Right kidney (tissue), 9 donors: ENCODE results near the gene NECTIN3.

ENCODE experiments used
- DNase-seq: peaks from one replicate; pipeline ENCODE4 v3.0.0-alpha.2; 2016
- long read RNA-seq, 8 donors: transcript quantifications; one replicate each; lab custom pipeline, GENCODE V29; 2026

Gene NECTIN3, protein sequence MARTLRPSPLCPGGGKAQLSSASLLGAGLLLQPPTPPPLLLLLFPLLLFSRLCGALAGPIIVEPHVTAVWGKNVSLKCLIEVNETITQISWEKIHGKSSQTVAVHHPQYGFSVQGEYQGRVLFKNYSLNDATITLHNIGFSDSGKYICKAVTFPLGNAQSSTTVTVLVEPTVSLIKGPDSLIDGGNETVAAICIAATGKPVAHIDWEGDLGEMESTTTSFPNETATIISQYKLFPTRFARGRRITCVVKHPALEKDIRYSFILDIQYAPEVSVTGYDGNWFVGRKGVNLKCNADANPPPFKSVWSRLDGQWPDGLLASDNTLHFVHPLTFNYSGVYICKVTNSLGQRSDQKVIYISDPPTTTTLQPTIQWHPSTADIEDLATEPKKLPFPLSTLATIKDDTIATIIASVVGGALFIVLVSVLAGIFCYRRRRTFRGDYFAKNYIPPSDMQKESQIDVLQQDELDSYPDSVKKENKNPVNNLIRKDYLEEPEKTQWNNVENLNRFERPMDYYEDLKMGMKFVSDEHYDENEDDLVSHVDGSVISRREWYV
- long read RNA-seq, donor 1, transcript NECTIN3-206 (6 exons, 3,664 nt): major isoform, 8 of 8 reads
- long read RNA-seq, donor 1, partial matches to known transcripts: 0 of 8 reads
- long read RNA-seq, donor 1, other reads (novel, unspliced or antisense): 0 of 8 reads
- long read RNA-seq, donor 2, transcript NECTIN3-206 (6 exons, 3,664 nt): major isoform, 6 of 6 reads
- long read RNA-seq, donor 2, partial matches to known transcripts: 0 of 6 reads
- long read RNA-seq, donor 2, other reads (novel, unspliced or antisense): 0 of 6 reads
- long read RNA-seq, donor 3, partial matches to known transcripts: 0 of 3 reads
- long read RNA-seq, donor 3, other reads (novel, unspliced or antisense): 0 of 3 reads
- long read RNA-seq, donor 4, partial matches to known transcripts: 0 of 4 reads
- long read RNA-seq, donor 4, other reads (novel, unspliced or antisense): 0 of 4 reads
- long read RNA-seq, donor 5, partial matches to known transcripts: 0 of 2 reads
- long read RNA-seq, donor 5, other reads (novel, unspliced or antisense): 0 of 2 reads
- long read RNA-seq, donor 6, transcript NECTIN3-206 (6 exons, 3,664 nt): major isoform, 8 of 8 reads
- long read RNA-seq, donor 6, partial matches to known transcripts: 0 of 8 reads
- long read RNA-seq, donor 6, other reads (novel, unspliced or antisense): 0 of 8 reads
- long read RNA-seq, donor 7, transcript NECTIN3-206 (6 exons, 3,664 nt): major isoform, 10 of 32 reads
- long read RNA-seq, donor 7, partial matches to known transcripts: 22 of 32 reads
- long read RNA-seq, donor 7, other reads (novel, unspliced or antisense): 0 of 32 reads
- long read RNA-seq, donor 8, transcript NECTIN3-206 (6 exons, 3,664 nt): major isoform, 9 of 9 reads
- long read RNA-seq, donor 8, partial matches to known transcripts: 0 of 9 reads
- long read RNA-seq, donor 8, other reads (novel, unspliced or antisense): 0 of 9 reads

- peak; percentile 92 for DNase-seq
These were observed at the start of gene NECTIN3 for GRCh38 chr3:111071257-111072030. TSS of gene NECTIN3 (plus strand) at chr3:111071816. CDS start at chr3:111072018, 202 bp downstream.

- DNase-seq: no peak
These were observed 43.7 kb upstream of the NECTIN3 start for GRCh38 chr3:111027868-111028267.

DNA sequence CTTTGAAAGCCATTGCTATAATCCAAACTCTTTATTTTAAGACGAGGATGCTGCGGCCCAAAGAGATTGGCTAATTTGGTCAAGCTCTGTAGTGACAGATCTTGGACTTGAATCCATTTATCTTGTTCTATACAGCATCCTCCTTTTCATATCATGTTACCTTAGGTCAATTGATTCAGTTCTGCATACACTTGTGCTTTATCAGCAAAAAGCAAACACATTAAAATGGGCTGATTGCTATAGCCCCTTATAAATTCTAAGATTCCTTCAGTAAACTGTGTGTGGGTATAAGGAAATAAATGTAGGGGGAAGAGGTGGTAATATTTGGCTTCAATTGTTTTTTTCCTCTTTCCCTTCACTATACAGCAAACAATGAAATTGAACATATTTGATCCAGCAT lies 40.1 kb upstream of the NECTIN3 start:
- DNase-seq: no peak

- no peak for DNase-seq
These were observed 38.9 kb upstream of the NECTIN3 start for GRCh38 chr3:111032677-111033076.

DNA sequence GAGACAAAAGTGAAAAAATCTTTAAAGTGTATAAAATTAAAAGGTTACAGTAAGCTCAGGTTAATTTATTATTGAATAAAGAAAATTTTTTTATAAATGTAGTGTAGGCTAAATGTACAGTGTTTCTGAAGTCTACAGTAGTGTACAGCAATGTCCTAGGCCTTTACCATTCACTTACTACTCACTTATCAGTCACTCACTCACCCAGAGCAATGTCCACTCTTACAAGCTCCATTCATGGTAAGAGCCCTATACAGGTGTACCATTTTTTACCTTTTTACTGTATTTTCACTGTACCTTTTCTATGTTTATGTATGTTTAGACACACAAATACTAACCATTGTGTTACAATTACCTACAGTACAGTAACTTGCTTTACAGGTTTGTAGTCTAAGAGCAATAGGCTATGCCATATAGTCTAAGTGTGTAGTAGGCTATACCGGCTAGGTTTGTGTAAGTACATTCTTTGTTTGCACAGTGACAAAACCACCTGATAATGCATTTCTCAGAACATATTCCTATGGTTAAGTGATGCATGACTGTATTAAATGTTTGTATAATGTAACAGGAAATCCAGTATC lies 38.1 kb upstream of the NECTIN3 start:
- no peak for DNase-seq

DNA sequence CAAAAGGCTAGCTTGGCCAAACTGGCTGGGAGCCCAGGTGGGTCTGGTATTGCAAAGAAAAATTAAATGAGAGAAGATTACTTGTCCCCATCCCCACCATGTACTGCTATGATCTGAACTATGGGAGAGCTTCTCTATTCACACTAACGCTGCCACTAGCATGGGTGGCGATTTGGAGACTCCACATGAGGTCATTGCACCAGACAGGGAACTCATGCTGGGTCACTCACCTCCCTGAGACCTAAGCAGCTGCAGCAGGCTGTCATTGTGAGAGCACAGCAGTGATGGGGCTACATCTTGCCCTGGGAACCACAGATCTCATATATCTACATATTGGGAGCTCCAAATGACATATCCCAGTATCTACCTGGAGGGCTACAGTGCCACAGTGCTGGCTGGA lies 36.3 kb upstream of the NECTIN3 start:
- DNase-seq: no peak

GRCh38 chr3:111035902-111036301 lies 35.7 kb upstream of the NECTIN3 start:
- no peak for DNase-seq

DNA sequence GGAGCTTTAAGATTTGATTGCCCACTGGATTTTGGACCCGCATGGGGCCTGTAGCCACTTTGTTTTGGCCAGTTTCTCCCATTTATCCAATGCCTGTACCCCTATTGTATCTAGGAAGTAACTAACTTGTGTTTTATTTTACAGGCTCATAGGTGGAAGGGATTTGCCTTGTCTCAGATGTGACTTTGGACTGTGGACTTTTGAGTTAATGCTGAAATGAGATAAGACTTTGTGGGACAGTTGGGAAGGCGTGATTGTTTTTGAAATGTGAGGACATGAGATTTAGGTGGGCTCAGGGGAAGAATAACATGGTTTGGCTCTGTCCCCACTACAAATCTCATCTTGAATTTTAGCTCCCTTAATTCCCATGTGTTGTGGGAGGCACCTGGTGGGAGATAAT lies 30.7 kb upstream of the NECTIN3 start:
- DNase-seq: no peak

DNA sequence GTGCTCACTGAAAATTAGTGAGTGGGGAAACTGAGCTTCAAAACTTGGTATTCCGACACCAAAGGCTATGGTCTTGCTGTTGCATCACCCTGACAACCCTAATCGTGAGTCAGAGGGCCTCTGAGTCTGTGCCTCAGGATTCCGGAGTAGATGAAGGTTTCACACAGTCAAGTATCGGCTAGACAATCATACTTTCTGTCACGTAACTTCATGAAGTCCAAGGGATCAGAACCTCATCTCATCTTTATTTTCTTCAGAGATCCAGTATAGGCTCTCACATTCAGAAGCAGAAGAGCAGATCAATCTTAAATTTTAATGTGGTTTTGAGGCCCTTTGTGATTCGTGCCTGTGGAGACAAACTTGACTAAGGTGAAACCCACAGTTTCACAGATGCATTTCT lies 26.1 kb upstream of the NECTIN3 start:
- no peak for DNase-seq

DNA sequence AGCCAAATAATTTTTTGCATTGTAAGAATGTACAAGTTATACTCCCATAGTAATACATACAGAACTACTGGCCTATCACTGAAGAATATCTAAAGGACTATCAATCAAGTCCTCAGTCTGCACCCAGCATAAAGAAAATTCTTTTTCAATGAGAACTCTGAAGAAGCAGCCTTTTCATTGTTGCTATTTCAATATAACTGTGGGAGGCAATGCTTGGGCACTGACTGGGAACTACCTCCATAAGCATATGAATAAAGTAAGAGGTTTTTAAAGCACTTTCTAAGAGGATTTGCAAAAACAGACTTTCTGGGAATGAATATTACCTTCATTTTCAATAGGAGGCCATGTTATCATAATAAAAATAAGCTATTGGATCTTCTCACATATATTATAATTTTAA lies 24.6 kb upstream of the NECTIN3 start:
- DNase-seq: no peak

GRCh38 chr3:111047812-111048435 lies 23.7 kb upstream of the NECTIN3 start:
- DNase-seq: no peak

- no peak for DNase-seq
These were observed 20.3 kb upstream of the NECTIN3 start for GRCh38 chr3:111051354-111051753.

DNA sequence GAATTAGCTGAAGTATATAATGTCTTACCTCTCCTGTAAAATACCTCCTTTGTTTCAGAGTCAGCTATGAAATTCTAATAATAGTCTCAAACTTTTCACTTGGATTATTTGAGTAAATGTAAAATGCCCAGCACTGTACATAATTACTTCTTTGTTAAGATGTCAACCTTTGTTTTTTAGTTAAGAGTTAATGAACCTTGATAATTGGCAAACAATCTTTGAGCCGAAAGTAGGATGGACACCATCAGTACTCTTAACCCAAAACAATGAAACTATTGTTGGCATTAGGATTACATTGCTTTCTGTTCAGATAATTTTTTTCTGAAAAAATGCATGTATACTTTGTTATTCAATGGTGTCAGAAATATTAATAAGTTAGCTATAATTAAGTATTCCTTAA lies 3.0 kb upstream of the NECTIN3 start:
- DNase-seq: no peak

DNA sequence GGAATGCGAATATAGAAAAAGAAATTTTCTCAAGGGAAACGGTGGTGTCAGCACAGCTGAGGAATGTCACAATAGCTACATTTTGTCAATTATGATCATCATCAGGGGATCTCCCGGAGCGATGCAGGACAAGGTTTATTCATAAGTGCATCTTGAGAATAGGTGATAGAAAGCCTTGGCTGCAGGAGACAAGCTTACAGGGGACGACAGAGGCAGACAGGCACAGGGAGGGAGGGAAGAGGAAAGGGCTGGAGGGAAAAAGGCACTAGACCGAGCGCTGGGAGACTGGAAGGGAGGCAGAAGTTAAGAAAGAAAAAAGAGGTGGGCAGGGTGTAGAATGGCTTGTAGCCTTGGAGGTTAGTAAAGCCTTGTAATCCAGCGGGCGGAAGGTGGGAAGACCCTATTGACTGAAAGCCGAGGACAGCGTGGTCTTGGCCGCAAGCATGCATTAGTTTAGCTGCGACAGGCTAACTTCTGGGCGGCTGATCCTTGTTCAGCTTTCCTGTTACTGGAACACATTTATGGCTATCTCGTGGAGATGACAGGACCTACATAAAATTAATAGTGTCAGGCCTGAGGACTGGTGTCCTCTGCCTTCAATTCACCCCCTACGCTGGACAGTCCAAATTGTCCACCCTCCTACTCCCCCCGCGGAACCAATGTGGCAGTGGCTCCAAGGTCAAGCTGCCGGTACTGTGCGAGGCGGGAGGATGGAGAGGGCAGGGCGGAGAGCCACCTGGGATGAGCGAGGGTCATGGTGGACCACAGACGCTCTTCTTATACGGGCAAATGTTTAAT lies 1.4 kb upstream of the NECTIN3 start:
- DNase-seq: peak; percentile 69

GRCh38 chr3:111070772-111071256 lies 802 bp upstream of the NECTIN3 start:
- peak; percentile 86 for DNase-seq

- DNase-seq: peak; percentile 89
These were observed 660 bp downstream of the NECTIN3 start for GRCh38 chr3:111072031-111072921.

- no peak for DNase-seq
These were observed 1.6 kb downstream of the NECTIN3 start for GRCh38 chr3:111073218-111073617.

GRCh38 chr3:111076732-111077131 lies 5.1 kb downstream of the NECTIN3 start:
- no peak for DNase-seq
